Activated CD8-positive, alpha-beta memory T cell treated with anti-CD3 and anti-CD28 coated beads, Interleukin-2, amount 50 U/mL, for 24 hours (primary cell): ENCODE data around the gene ITCH.
"Not testable (repeated sequence)": the region's sequence is repeated elsewhere in the genome, so short reads cannot be mapped to it uniquely, and the experiment has no call there.

Source experiments
- DNase-seq: peaks from one replicate; pipeline ENCODE4 v3.0.0-alpha.2; 2020; ENCODE audit errors: extremely low read depth

ITCH gene

DNA sequence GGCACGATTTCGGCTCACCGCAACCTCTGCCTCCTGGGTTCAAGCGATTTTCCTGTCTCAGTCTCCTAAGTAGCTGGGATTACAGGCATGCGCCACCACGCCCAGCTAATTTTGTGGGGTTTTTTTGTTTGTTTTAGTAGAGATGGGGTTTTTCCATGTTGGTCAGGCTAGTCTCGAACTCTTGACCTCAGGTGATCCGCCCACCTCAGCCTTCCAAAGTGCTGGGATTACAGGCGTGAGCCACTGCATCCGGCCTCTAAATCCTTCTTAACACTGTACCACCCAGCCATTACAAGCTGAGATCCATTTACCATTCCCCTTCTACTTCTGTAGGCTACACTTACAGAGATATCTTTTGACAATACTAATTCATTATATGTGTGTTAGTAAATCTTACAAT, 51.5 kb downstream of the ITCH start:
- DNase-seq, result not testable (repeated sequence)

DNA sequence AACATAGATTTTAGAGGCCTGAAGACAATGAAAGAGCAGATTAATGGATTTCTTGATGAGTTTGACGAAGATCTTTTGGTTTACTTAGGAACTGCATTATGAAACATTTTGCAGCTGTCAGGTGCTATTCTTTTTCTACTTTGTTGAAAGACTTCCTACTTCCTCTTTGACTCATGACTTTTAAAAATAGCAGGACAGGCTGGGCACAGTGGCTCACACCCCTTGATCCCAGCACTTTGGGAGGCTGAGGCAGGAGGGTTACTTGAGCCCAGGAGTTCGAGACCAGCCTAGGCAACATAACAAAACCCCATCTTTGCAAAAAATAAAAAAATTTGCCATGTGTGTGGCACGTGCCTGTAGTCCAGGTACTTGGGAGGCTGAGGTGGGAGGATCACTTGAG, 52.0 kb downstream of the ITCH start:
- no peak for DNase-seq

DNA sequence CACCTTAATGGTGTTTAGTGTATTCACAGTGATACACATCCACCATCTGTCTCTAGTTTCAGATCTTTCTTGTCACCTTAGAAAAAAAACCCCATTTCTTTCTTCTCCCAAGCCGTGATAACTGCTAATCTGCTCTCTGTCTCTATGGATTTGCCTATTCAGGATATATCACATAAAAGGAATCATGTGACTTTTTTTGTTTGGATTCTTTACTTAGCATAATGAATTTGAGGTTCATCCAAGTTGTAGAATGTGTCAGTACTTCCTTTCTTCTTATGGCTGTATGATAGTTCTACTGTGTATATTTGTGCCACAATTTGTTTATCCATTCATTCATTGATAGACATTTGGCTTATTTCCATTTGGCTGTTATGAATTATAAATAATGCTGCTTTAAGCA, 57.1 kb downstream of the ITCH start:
- DNase-seq, result no peak

DNA sequence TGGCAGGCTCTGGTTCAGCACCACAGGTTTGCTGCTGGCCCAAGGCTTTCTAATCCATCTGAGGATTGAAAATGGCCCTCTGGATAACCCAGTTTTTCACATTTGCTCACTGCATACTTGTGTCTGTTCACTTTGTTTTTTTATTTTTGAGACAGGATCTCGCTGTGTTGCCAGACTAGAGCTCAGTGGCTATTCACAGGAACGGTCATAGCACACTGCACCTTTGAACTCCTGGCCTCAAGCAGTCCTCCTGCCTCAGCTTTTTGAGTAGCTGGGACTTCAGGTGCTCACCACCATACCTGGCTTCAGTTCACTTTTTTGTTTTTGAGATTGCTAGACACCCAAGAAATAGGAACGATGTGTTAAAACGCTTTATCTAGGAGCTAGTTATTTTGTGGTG, 57.9 kb downstream of the ITCH start:
- DNase-seq, result no peak

DNA sequence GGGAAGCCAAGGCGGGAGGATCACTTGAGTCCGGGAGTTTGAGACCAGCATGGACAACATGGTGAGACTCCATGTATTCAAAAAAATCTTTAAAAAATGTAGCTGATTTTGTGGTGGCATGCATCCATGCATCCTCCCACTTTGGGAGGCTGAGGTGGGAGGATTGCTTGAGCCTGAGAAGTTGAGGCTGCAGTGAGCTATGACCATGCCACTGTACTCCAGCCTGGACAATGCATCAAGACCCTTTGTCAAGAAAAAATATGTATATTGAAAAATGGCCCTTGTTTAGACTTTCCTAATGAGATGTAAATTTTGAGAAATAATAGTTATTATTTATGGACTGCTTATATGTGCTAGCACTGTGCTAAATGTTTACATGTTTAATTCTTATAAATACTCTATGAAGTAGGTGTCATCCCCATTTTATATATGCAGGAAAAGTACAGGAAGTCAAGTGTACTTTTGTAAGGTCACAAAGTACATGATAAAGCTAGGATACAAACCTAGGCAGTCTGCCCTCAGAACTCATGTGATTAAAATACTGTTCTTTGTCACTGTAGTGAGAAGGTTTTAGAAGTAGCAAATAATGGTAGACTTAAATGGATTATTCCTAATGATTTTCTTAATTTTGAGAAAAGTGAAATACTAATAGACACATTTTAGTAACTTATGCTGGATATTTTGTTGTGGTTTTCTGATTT, 58.8 kb downstream of the ITCH start:
- no peak for DNase-seq

DNA sequence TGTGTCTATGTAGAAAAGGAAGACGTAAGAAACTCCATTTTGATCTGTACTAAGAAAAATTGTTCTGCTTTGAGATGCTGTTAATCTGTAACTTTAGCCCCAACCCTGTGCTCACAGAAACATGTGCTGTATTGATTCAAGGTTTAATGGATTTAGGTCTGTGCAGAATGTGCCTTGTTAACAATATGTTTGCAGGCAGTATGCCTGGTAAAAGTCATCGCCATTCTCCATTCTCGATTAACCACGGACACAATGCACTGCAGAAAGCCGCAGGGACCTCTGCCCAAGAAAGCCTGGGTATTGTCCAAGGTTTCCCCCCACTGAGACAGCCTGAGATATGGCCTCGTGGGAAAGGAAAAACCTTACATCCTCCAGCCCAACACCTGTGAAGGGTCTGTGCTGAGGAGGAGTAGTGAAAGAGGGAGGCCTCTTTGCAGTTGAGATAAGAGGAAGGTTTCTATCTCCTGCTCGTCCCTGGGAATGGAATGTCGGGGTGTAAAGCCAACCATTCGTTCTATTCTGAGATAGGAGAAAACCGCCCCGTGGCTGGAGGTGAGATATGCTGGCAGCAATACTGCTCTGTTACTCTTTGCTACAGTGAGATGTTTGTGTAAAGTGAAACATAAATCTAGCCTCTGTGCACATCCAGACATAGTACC, 62.1 kb downstream of the ITCH start:
- DNase-seq, result not testable (repeated sequence)

- no peak for DNase-seq
Measured at GRCh38 chr20:34426026-34426425, 63.0 kb downstream of the ITCH start.

DNA sequence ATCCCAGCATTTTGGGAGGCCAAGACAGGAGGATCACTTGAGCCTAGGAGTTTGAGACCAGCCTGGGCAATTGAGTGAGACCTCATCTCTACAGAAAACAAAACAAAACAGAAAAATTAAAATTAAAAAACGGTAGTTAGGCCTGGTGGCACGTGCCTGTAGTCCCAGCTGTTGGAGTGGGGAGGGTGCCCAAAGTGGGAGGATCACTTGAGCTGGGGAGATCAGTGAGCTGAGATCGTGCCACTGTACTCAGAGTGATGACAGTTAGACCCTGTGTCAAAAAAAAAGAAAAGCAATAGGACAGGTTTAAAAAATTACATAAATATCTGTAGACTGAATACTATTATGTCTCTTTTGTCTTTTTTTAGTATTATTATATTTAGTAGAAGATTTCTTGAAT, 64.3 kb downstream of the ITCH start:
- DNase-seq, result no peak

DNA sequence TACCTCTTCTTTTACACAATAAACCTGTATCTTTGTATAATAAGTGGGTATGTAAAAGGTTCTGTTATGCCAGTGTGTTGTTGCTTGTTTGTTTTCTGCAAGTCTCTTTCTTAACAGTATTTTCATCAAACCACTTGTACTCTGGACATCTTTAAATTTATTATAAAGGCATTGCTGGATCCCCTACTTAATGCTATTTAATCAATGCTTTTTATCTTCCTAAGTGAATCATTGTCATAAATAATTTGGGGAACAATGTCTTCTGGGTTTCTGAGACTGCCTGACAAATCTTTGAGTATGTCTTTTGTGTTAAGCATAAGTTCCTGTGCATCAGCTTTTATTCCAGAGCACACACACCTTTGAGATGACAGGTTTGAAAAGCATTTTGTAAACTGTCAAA, 64.7 kb downstream of the ITCH start:
- DNase-seq, result no peak

DNA sequence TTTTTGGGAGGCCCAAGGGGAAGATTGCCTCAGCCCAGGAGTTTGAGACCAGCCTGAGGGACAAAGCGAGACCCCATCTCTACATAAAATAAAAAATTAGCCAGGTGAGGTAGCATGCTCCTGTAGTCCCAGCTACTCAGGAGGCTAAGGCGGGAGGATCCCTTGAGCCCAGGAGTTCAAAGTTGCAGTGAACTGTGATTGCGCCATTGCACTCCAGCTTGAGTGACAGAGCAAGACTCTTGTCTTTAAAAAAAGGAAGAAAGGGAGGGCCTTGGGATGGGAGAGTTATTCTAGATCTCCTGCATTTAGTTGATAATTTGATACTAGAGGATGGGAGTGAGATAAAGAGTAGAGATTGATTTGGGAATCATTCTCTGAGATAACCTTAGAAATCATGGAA, 68.1 kb downstream of the ITCH start:
- no peak for DNase-seq

- DNase-seq, result not testable (repeated sequence)
Measured at GRCh38 chr20:34432663-34433062, 69.6 kb downstream of the ITCH start.

GRCh38 chr20:34433391-34433790, 70.3 kb downstream of the ITCH start:
- DNase-seq, result no peak

GRCh38 chr20:34435589-34435988, 72.5 kb downstream of the ITCH start:
- DNase-seq, result no peak

GRCh38 chr20:34437330-34437986, 74.4 kb downstream of the ITCH start:
- DNase-seq, result no peak

- no peak for DNase-seq
Measured at GRCh38 chr20:34439168-34439567, 76.1 kb downstream of the ITCH start.

- not testable (repeated sequence) for DNase-seq
Measured at GRCh38 chr20:34441423-34441822, 78.3 kb downstream of the ITCH start.

DNA sequence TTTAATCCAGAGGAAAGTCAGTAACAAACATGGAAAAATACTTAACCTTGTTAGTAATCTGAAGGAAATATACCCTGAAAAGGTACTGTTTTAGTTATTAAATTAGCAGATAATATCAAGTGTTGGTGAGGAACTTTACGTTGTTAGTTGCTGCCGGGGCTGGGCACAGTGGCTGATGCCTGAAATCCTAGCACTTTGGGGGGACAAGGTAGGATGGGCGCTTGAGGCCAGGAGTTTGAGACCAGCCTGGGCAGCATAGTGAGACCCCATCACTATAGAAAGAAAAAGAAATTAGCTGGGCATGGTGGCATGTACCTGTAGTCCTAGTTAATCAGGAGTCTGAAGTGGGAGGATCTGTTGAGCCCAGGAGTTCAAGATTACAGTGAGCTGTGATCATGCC, 80.5 kb downstream of the ITCH start:
- no peak for DNase-seq

GRCh38 chr20:34445177-34446065, 82.3 kb downstream of the ITCH start:
- no peak for DNase-seq

- DNase-seq, result no peak
Measured at GRCh38 chr20:34448517-34448916, 85.4 kb downstream of the ITCH start.

GRCh38 chr20:34449674-34450592, 86.9 kb downstream of the ITCH start:
- DNase-seq, result no peak
